GM11168 (cell line): Measurements from ENCODE around the gene TCHP.
"Not testable (repeated sequence)": the region's sequence is repeated elsewhere in the genome, so short reads cannot be mapped to it uniquely, and the experiment has no call there.

Experiments
- in situ Hi-C: fragments of 300-500 bp; cut with MboI; formaldehyde crosslinking; loops from one replicate; pipeline ENCODE4 v1.12.0; 2022; ENCODE audit warnings: low sequenced_read_pairs; ENCODE audit not compliant: unreplicated experiment

The TCHP gene

DNA sequence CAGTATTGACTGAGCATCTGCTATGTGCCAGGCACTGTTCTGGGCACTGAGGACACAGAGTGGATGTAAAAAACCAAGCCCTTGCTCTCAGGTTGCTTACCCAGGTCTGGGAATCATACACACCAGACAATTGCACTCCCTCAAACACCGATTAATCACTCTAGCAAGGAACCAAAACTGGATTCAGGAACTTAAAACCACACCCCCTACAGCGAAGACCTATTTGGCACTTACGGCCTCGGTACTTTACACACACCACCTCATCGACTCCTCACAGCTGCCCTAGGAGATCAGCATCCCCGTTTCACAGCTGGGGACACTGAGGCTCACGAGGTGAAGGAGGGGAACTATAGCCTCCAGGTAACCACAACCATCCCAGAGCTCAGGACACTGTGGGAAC is 21.3 kb upstream of the TCHP start:
- in situ Hi-C loops = no loop called here

DNA sequence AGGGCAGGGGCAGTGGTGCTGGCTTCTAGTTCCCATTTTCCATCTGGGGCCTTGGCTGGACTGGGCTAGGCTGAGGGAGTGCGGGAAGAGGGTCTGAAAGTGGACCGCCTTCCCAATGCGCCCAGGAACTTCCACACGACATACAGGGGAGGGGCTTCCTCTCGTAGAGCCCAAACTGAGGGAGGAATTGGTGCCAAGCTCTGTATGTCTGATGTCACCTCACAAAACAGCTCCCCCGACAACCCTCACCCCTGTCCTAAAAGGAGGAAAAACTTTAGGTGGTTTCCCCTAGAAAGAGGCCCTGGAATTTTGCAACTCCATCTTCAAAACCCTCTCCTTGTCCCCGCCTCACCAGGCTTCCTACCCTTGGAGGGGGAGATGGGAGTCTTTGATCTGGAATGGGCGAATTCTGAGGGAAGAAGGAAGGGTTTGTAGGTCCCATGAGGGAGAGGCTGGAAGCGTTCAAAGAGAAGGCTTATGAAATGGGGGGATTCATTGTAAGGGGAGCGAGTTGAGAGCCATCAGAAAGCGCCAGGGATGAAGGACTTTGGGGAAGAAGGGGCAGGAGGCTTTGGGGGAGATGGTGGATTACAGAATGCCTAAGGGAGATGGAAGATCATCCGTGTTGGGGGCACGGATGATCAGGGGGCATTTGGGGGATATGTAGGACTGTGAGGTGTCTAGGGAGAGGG is 20.6 kb upstream of the TCHP start:
- in situ Hi-C loops = no loop called here

DNA sequence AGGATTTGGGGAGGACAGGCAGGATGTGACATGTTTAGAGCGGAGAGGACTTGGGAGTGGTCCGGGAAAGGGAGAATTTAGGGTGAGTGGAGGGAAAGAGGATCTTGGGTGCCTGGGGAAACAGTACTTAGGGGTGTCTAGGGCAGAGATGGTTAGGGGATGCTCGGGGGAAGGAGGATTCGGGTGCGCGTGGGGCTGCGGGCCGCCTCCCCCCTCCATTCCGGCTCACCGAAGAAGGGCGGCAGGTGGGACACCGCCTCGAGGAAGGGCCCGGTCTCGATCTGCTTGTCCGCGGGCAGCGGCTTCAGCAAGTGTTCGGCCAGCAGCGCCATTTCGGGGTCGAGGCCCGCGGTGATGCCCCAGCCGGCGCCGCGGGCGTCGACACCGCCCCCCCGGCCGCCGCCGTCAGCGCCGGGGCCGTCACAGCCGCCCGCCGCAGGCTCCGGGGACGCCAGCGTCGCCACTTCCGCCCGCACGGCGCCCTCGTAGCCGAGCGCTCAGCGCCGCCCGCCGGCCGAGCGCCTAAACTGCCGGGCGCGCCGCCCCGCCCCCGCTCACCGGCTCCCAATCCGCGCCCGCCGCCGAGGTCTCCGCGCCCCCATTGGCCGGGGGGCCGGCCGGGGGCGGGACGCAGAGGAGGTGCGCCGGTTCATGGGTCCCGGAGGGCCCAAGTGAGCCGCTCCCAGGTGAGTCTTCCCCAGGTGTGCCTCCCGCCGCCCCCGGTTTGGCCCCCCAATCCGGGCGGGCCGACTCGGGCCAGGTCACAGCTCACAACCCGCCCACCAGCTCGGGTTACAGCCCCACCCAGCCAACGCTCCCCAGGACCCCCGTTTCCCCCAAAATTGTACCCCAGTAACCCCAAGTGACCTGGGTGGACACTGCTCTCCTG is 19.8 kb upstream of the TCHP start, which contains the start of gene GLTP:
Gene GLTP (minus strand): TSS at position 499 of the 889 bp plus-strand sequence. CDS start 167 bp downstream, at position 332.
- in situ Hi-C loops = no loop called here

DNA sequence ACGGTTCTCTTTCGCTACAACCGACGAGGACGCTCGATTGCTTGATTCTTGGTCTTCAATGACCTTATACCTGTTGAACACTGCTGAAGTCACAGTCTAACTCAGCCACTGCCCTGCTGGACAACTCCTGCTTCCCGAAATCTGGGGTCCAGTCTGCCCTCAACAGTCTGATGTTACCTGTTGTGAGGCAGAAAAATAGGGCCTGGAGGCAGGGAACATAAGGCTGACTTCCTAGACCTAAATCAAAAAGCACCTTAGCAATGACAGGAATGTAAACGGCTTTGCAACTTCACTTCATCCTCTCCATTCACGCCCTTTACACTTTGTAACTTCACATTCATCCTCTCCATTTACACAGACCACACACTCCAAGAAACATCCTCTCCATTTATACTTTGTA is 19.1 kb upstream of the TCHP start:
- in situ Hi-C loops = no loop called here

DNA sequence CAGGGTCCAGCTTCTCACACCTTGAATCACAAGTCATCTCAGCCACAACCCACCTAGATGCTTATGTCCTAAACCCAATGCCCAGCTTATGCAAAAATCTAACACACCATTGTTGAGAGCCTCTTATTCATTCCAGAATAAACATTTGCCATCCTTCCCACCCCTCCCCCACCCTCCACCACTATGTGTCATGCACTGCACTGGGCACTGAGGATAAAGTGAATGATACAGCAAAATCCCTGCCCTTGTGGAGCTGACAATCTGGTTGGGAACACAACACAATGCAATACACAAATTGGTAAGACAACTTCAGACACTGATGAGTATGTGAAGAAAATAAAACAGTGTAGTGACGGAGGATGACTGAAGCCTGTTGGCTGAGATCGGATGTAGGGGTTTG is 18.3 kb upstream of the TCHP start:
- in situ Hi-C loops = no loop called here

DNA sequence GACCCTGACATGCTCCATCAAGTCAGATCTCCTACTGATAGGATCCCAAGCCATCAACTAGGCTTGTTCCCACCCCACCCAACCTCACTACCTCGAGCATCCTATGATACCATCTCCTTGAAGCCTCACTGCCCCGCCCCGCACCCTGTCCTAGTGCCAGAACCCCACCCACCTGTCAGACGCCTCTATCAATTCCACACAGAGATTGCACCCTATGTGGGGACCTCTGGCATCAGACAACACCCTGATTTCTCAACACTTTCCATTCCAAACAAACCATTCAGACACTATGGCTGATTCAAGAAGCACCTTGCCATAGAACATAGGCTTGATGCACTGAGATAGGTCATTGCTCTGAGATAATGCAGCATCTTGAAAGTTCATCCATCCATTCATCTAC is 16.6 kb upstream of the TCHP start:
- in situ Hi-C loops = no loop called here

DNA sequence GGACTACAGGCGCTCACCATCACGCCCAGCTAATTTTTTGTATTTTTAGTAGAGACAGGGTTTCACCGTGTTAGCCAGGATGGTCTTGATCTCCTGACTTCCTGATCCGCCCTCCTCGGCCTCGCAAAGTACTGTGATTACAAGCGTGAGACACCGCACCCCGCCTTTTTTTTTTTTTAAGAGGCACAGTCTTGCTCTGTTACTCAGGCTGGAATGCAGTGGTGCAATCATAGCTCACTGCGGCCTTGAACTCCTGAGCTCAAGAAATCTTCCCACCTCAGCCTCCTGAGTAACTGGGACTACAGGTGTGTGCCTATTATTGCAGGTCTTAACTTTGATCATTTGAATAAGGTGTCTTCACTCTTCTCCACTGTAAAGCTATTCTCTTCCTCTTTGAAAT is 14.5 kb upstream of the TCHP start:
- in situ Hi-C loops = no loop called here

DNA sequence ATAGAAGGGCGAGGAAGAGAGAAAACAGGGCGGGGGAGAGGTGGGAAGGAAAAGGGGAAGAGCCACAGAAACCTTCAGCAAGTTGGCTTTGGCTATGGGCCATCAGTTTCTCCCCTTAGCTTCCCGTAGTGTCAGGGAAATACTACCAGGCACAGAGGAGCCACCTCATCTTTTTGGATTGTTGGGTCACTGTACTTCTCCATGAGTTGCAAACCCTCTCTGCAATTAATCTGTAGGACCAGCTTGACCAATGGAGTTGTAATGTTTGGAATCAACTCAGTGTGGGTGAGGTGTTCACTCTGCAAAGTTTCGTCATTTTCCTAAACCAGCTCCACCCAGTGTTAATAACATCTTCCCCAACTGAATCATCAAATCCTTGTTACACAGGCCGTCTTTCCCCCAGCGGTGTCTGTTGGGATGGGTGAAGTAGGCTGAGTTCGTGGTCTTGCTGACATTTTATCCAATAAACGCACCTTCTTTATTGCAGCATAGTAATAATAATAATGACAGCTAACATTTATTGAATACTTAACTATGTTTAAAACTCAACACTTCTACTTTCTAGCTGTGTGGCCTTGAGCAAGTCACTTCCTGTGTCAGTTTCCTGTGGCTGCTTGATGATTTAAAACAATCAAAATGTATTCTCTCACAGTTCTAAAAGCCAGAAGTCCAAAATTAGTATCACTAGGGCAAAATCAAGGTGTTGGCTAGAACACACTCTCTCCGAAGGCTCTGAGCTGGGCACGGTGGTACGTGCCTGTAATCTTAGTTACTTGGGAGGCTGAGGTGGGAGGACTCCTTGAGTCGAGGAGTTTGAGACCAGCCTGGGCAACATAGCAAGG is 11.7 kb upstream of the TCHP start:
- in situ Hi-C loops = no loop called here

DNA sequence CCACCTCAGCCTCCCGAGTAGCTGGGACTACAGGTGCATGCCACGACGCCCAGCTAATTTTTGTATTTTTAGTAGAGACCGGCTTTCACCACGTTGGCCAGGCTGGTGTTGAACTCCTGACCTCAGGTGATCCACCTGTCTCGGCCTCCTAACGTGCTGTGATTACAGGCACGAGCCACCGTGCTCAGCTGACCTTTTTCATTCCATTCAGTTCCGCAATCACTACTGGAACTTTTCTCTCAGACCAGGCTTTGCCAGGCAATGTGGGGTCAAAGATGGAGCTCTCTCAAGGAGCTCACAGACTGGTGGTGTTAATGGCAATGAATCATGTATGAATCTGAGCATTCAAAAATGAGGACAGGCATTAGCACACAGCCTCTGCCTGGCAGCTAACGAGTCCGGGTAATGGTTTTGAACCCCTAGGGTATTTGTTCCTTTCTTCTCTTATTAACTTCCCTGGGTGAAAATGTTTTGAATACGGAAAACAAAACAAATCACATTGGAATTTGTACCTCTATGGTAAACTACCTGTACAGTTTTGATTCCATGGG is 9.4 kb upstream of the TCHP start:
- in situ Hi-C loops = no loop called here

DNA sequence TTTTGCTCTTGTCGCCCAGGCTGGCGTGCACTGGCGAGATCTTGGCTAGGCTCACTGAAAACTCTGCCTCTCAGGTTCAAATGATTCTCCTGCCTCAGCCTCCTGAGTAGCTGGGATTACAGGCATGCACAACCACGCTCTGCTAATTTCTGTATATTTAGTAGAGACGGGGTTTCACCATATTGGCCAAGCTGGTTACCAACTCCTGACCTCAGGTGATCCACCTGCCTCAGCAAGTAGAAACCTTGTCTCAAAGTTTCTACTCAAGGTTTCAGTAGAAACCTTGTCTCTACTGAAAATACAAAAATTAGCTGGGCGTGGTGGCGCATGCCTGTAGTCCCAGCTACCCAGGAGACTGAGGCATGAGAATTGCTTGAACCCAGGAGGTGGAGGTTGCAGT is 8.3 kb upstream of the TCHP start:
- in situ Hi-C loops = not testable (repeated sequence)

DNA sequence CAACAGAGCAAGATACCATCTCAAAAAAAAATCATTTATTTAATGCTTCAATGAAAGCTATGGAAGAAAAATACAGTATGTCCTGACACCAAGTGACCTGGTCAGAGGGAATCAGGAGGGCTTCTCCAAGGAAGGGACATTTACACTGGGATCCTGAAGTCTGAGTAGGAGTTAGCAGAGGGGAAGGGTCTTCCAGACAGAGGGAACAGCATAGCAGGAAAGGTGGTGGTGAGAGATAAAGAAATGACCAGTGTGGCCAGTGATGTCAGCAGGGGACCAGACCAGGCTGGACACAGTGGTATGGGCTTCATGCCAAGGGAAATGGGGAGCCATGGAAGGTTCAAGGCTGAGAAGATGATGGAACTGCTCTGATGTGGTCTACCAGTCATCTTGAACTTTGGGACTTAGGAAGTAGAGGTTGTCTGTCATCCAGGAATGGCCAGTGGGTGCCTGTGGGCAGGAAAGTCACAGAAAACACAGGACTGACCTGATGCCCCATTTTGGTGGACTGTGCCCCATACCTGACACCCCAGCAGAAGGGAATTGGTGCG is 7.8 kb upstream of the TCHP start:
- in situ Hi-C loops = no loop called here

DNA sequence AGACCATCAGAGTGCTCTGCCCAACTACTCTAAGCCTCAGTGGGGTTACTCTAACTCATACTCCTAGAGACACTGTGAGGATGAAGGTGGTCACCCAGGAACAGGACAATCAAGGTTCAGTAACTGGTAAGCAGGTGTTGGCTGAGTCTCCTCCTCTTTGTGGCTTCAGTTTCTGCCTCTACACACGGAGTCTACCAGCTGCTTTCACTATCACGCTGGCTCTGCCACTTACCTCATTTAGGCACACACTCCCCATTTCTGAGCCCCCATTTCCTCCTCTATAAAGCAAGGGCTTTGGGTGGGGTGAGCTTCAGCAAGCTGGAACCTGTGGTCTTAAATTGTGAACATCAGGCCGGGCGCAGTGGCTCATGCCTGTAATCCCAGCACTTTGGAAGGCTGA is 7.3 kb upstream of the TCHP start:
- in situ Hi-C loops = no loop called here

DNA sequence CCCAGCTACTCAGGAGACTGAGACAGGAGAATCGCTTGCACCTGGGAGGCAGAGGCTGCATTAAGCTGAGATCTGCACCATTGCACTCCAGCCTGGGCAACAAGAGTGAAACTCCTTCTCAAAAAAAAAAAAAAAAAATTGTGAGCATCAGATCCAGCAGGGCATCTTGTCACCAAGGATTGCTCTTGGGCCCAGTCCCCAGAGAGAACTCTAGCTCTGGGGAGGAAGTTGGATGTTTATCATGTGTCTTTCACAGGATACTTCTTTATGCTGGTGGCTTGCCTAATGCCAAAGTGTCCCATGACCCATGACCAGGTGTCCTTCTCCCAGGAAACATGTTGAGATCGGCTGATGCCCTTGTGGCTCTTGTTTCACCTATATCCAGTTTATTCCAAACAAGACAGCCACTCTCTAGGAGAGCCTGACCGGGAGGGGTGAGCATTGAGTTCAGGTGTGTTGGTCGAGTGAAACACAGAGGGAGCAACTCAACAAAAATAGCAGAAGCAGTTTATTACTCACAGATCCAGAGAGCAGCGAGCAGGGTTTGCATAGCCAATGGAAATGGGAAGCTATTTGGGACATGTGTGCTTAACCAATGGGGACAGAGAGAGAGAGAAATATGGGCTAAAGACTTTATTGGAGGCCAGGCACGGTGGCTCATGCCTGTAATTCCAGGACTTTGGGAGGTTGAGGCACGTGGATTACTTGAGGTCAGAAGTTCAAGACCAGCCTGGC is 6.6 kb upstream of the TCHP start:
- in situ Hi-C loops = no loop called here

DNA sequence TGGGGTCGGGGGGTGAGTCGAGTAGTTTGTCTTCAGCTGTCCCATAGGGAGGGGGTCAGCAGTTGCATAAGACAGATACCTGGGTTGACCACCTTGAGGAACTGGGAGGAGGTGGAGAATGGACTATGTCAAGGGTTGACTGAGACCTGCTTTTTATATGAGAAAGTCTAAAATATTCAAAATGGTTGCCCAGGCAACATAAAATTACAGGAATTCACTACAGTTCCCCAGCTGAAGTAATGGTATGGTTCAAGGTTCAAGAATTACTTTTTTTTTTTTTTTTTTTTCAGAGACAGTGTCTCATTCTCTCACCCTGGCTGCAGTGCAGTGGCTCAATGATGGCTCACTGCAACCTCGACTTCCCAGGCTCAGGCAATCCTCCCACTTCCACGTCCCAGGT is 5.1 kb upstream of the TCHP start:
- in situ Hi-C loops = no loop called here

DNA sequence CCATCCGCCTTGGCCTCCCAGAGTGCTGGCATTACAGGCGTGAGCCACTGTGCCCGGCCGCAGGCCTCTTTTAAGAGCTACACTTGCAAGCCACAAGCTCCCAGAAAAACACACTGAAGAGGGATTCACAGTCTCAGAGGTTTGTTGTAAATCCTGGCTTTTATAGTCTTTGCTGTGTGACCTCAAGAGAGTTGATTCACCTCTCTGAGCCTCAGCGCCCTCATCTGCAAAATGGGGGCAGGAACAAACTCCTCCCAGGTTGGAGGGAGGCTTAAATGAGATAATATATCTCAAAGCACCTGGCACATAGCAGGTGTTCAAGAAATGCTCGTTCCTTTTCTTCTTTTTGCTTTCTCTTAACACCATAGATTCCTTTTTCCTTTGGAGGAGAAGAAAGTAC is 3.9 kb upstream of the TCHP start:
- in situ Hi-C loops = no loop called here

DNA sequence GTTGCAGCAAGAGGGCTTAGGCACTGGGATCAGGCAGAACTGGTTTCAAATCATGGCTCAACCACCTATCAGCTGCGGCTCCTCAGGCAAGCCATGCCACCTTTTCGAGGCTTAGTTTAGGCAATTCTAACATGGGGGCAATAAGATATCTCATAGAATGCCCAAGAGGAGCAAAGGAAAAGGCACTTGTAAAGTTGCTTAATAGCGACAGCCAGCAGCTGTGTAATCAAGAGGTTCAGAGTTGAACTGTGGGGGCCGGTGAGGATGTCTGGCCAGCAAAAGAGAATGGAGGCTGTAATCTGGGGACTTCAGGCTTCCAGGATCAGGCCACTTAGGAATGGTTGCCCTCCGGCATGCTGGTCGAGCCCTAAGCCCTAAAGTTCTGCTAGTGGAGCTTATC is 3.0 kb upstream of the TCHP start:
- in situ Hi-C loops = no loop called here

DNA sequence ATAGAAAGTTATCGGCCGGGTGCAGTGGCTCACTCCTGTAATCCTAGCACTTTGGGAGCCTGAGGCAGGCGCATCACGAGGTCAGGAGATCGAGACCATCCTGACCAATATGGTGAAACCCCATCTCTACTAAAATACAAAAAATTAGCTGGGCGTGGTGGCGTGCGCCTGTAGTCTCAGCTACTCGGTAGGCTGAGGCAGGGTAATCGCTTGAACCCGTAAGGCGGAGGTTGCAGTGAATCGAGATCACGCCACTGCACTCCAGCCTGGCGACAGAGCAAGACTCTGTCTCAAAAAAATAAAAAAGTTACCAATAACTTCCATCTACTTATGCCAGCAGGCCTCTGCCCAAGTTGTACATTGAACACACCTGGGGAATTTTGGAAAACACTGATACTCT is 729 bp upstream of the TCHP start:
- in situ Hi-C loops = not testable (repeated sequence)

DNA sequence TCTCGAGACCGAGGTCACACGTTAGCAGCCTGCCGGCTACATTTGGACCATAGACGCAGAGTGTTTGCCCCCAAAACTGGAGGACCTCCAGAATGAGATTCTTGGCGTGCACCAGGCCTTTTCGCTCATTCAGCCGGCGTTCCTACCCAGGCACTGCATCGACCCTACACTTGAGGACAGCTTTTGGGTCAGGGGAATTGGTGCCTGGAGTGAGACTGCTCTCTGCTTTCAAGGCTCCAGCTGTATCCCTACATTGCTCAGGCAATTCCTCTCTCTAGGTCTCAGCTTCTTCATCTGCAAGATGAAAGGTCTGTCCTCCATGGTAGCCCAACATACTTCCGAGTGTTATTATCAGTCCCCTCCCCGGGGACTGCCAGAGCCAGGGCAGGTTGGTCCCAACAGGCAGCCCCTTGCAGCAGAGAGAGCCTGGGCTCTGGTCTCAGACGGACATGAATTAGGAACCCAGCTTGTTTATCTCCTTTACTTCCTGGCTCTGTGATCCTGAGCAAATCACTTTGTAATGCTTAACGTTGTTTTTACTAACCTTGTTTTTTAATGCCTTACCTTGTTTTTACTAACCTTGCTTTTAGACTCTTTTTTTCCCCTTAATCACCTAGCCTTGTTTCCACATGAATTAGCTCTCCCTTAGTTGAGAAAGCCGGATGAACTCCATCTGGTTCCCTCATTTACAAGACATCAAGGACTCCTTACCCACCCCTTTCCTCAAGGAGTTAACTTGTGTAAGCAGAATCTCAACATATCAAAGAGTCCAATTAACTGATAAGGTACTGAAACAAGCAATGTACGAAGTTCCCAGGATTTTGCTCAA is 892 bp downstream of the TCHP start:
- in situ Hi-C loops = no loop called here
